CD1c-positive myeloid dendritic cell (primary cell): ENCODE data around the gene RAB41.
A peak's percentile ranks its signal among the peaks of the same experiment; 100 is the strongest.
"Not testable (repeated sequence)": the region's sequence is repeated elsewhere in the genome, so short reads cannot be mapped to it uniquely, and the experiment has no call there.

ENCODE experiments used
- DNase-seq: peaks from one replicate; pipeline ENCODE4 v3.0.0-alpha.2; 2016; ENCODE audit errors: extremely low spot score

RAB41 gene

GRCh38 chrX:70281951-70282350 lies at the start of gene RAB41:
RAB41 (plus strand) TSS chrX:70282172; CDS start chrX:70282218, 46 bp downstream.
- DNase-seq, result no peak

GRCh38 chrX:70234355-70234754 lies 47.6 kb upstream of the RAB41 start, which contains the start of gene AWAT1:
AWAT1 (plus strand) TSS chrX:70234655; CDS start chrX:70234696, 41 bp downstream.
- DNase-seq, result no peak

- DNase-seq, result no peak
Measured at GRCh38 chrX:70240751-70241150, 41.2 kb upstream of the RAB41 start.

GRCh38 chrX:70241501-70241900 lies 40.5 kb upstream of the RAB41 start:
- no peak for DNase-seq

GRCh38 chrX:70243601-70244000 lies 38.4 kb upstream of the RAB41 start:
- DNase-seq, result not testable (repeated sequence)

- DNase-seq, result no peak
Measured at GRCh38 chrX:70244881-70245280, 37.1 kb upstream of the RAB41 start.

GRCh38 chrX:70247252-70247651 lies 34.7 kb upstream of the RAB41 start:
- no peak for DNase-seq

- DNase-seq, result no peak
Measured at GRCh38 chrX:70252491-70252890, 29.5 kb upstream of the RAB41 start.

GRCh38 chrX:70253377-70254062 lies 28.5 kb upstream of the RAB41 start:
- DNase-seq, result no peak

GRCh38 chrX:70254063-70254400 lies 27.9 kb upstream of the RAB41 start:
- no peak for DNase-seq

GRCh38 chrX:70254909-70255308 lies 27.1 kb upstream of the RAB41 start:
- no peak for DNase-seq

- DNase-seq, result no peak
Measured at GRCh38 chrX:70255452-70255851, 26.5 kb upstream of the RAB41 start.

GRCh38 chrX:70257423-70258288 lies 24.3 kb upstream of the RAB41 start:
- DNase-seq, result peak; percentile 7

GRCh38 chrX:70260104-70260503 lies 21.9 kb upstream of the RAB41 start, which contains the start of gene P2RY4:
P2RY4 (minus strand) TSS chrX:70260204; CDS start chrX:70259624, 580 bp downstream.
- DNase-seq, result no peak

GRCh38 chrX:70262952-70263567 lies 18.9 kb upstream of the RAB41 start:
- peak; percentile 1 for DNase-seq

- no peak for DNase-seq
Measured at GRCh38 chrX:70264784-70265183, 17.2 kb upstream of the RAB41 start.

- no peak for DNase-seq
Measured at GRCh38 chrX:70268034-70268433, 13.9 kb upstream of the RAB41 start, which contains the start of gene ARR3. ARR3 (plus strand) TSS chrX:70268334; CDS start chrX:70269386, 1,052 bp downstream.

- DNase-seq, result not testable (repeated sequence)
Measured at GRCh38 chrX:70274029-70274428, 7.9 kb upstream of the RAB41 start.

GRCh38 chrX:70279081-70279480 lies 2.9 kb upstream of the RAB41 start:
- DNase-seq, result no peak

- no peak for DNase-seq
Measured at GRCh38 chrX:70280573-70280972, 1.4 kb upstream of the RAB41 start.

GRCh38 chrX:70289168-70289792 lies 7.3 kb downstream of the RAB41 start:
- no peak for DNase-seq
